Mesenchymal stem cell (in vitro differentiated cells and primary cell): Measurements from ENCODE around the gene PRR5.

Source experiments
- DNase-seq: peaks from one replicate; pipeline ENCODE4 v3.0.0-alpha.2; 2013
- H2AFZ ChIP-seq: one replicate; pipeline ENCODE4 v1.6.1; 2013; ENCODE audit warnings: low read depth, mild to moderate bottlenecking, control low read depth, inconsistent platforms, low read length, moderate library complexity
- H2AK5ac ChIP-seq: 2 replicates; pipeline ENCODE4 v1.6.1; 2013; ENCODE audit warnings: low read length, moderate library complexity, mild to moderate bottlenecking, inconsistent platforms; ENCODE audit not compliant: severe bottlenecking
- H2BK120ac ChIP-seq: one replicate; pipeline ENCODE4 v1.6.1; 2013; ENCODE audit warnings: low read depth, mild to moderate bottlenecking, inconsistent platforms, low read length, moderate library complexity
- H2BK12ac ChIP-seq, 2 experiments: one replicate each; pipeline ENCODE4 v1.6.1; 2013; ENCODE audit warnings: inconsistent platforms in 2 of 2, low read length in 2 of 2, mild to moderate bottlenecking in 2 of 2, moderate library complexity in 2 of 2, control low read depth in 1 of 2
- H2BK15ac ChIP-seq: one replicate; pipeline ENCODE4 v1.6.1; 2013; ENCODE audit warnings: mild to moderate bottlenecking, low read depth, inconsistent platforms; ENCODE audit not compliant: poor library complexity, severe bottlenecking
- H2BK5ac ChIP-seq: 2 replicates; pipeline ENCODE4 v1.6.1; 2013; ENCODE audit warnings: low read depth, mild to moderate bottlenecking, low read length, control low read depth, inconsistent platforms; ENCODE audit not compliant: poor library complexity, severe bottlenecking
- H3K14ac ChIP-seq, 2 experiments: one replicate each; pipeline ENCODE4 v1.6.1; 2013; ENCODE audit warnings: inconsistent platforms in 2 of 2, low read length in 2 of 2, control low read depth in 1 of 2, mild to moderate bottlenecking in 1 of 2, moderate library complexity in 1 of 2
- H3K18ac ChIP-seq, 2 experiments: one replicate each; pipeline ENCODE4 v1.6.1; 2013; ENCODE audit warnings: inconsistent platforms in 2 of 2, low read length in 2 of 2, control low read depth in 1 of 2, low read depth in 1 of 2, mild to moderate bottlenecking in 1 of 2
- H3K23ac ChIP-seq, 2 experiments: one replicate each; pipeline ENCODE4 v1.6.1; 2013; ENCODE audit warnings: inconsistent platforms in 2 of 2, low read length in 2 of 2, mild to moderate bottlenecking in 2 of 2, moderate library complexity in 2 of 2, control low read depth in 1 of 2
- H3K27ac ChIP-seq: 2 replicates; pipeline ENCODE4 v1.5.1; 2013; ENCODE audit warnings: mild to moderate bottlenecking, moderate library complexity, low read length, control low read depth, inconsistent platforms; ENCODE audit not compliant: poor library complexity, severe bottlenecking
- H3K27me3 ChIP-seq, 2 experiments: 2 replicates each; pipeline versions ENCODE4 v1.6.1 to v1.7.0; 2013; ENCODE audit warnings: low read length in 2 of 2, mild to moderate bottlenecking in 2 of 2, moderate library complexity in 2 of 2, control low read depth in 1 of 2, inconsistent platforms in 1 of 2; ENCODE audit not compliant: control insufficient read depth in 1 of 2, insufficient read depth in 1 of 2
- H3K36me3 ChIP-seq, 2 experiments: 2 replicates each; pipeline versions ENCODE4 v1.6.1 to v1.7.0; 2013; ENCODE audit warnings: low read length in 2 of 2, control low read depth in 1 of 2, inconsistent platforms in 1 of 2, low read depth in 1 of 2, mild to moderate bottlenecking in 1 of 2; ENCODE audit not compliant: insufficient read depth in 2 of 2, control insufficient read depth in 1 of 2
- H3K4ac ChIP-seq, 2 experiments: one replicate each; pipeline ENCODE4 v1.6.1; 2013; ENCODE audit warnings: inconsistent platforms in 2 of 2, low read length in 2 of 2, mild to moderate bottlenecking in 2 of 2, moderate library complexity in 2 of 2, control low read depth in 1 of 2, low read depth in 1 of 2
- H3K4me1 ChIP-seq: 2 replicates; pipeline ENCODE4 v1.6.1; 2013; ENCODE audit warnings: low read depth, low read length, control low read depth; ENCODE audit not compliant: control insufficient read depth, insufficient read depth
- H3K4me2 ChIP-seq: 2 replicates; pipeline ENCODE4 v1.6.1; 2013; ENCODE audit warnings: low read length, mild to moderate bottlenecking, inconsistent platforms; ENCODE audit not compliant: poor library complexity, severe bottlenecking
- H3K4me3 ChIP-seq, 2 experiments: 2 replicates each; pipeline versions ENCODE4 v1.5.1 to v1.7.0; 2013; ENCODE audit warnings: low read length in 2 of 2, mild to moderate bottlenecking in 2 of 2, control low read depth in 1 of 2, low read depth in 1 of 2; ENCODE audit not compliant: insufficient read depth in 1 of 2
- H3K79me1 ChIP-seq: replicated peaks from 2 replicates; pipeline ENCODE4 v1.6.1; 2013; ENCODE audit warnings: mild to moderate bottlenecking, control low read depth, low read length, inconsistent platforms; ENCODE audit not compliant: poor library complexity, severe bottlenecking
- H3K9ac ChIP-seq: 2 replicates; pipeline ENCODE4 v1.7.0; 2013; ENCODE audit warnings: mild to moderate bottlenecking, low read length, moderate library complexity
- H3K9me3 ChIP-seq: 2 replicates; pipeline ENCODE4 v1.7.0; 2013; ENCODE audit warnings: mild to moderate bottlenecking, low read length; ENCODE audit not compliant: control insufficient read depth
- H4K8ac ChIP-seq: one replicate; pipeline ENCODE4 v1.6.1; 2013; ENCODE audit warnings: inconsistent platforms, mild to moderate bottlenecking, low read length, moderate library complexity
- H4K91ac ChIP-seq: one replicate; pipeline ENCODE4 v1.6.1; 2013; ENCODE audit warnings: mild to moderate bottlenecking, low read length, inconsistent platforms
- WGBS: methylation state at CpG from one replicate; pipeline ENCODE4 v1.1.7; 2013; ENCODE audit warnings: mixed read lengths; 5-methylcytosine and 5-hydroxymethylcytosine counted together

The PRR5 gene

GRCh38 chr22:44704159-44705021 lies 2.4 kb downstream of the PRR5 start:
- Histone ChIP-seq H4K8ac (no peak overlapping the region), H3K9ac (no peak overlapping the region), H3K4me1 (peaks cover 52% of the 10 kb centered on the region), H3K27me3 (peaks cover 0 to 9% of the 10 kb centered on the region in 2 experiments), H2AFZ (no peak overlapping the region), H3K4ac (no peak overlapping the region), H2BK12ac (no peak overlapping the region), H3K27ac (no peak overlapping the region), H3K4me3 (no peak overlapping the region), H3K18ac (no peak overlapping the region), H3K4me2 (no peak overlapping the region), H2BK5ac (no peak overlapping the region), H2BK15ac (no peak overlapping the region), H3K23ac (no peak overlapping the region), H3K14ac (no peak overlapping the region), H2AK5ac (no peak overlapping the region), H3K9me3 (no peaks in the 10 kb centered on the region), H2BK120ac (no peak overlapping the region), H3K36me3 (peaks cover 0 to 32% of the 10 kb centered on the region in 2 experiments), H4K91ac (no peak overlapping the region), H3K79me1 (peaks cover 36% of the 10 kb centered on the region)
- WGBS, result 96% methylated on average over 16 of the region's 16 CpGs
- no peak for DNase-seq

DNA sequence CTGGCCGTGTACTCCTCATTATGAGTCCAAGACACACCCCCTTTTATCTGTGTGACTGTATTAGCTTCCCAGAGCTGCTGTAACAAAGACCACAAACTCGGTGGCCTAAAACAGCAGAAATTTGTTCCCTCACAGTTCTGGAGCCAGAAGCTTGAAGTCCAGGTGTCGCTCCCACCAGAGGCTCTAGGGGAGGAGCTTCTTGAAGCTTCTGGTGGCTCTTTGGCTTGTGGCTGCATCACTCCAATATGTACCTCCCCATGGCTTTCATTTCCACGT lies 3.0 kb downstream of the PRR5 start:
- Histone ChIP-seq H2BK5ac (no peak overlapping the region), H3K36me3 (peaks cover 0 to 36% of the 10 kb centered on the region in 2 experiments), H3K4me3 (no peak overlapping the region), H2AFZ (no peak overlapping the region), H3K9me3 (no peaks in the 10 kb centered on the region), H2BK12ac (no peak overlapping the region), H2BK15ac (no peak overlapping the region), H2BK120ac (no peak overlapping the region), H3K18ac (no peak overlapping the region), H3K79me1 (peaks cover 39% of the 10 kb centered on the region), H4K8ac (no peak overlapping the region), H2AK5ac (no peak overlapping the region), H3K4ac (no peak overlapping the region), H3K9ac (no peak overlapping the region), H4K91ac (no peak overlapping the region), H3K27ac (no peak overlapping the region), H3K27me3 (peaks cover 0 to 9% of the 10 kb centered on the region in 2 experiments), H3K23ac (no peak overlapping the region), H3K4me1 (peaks cover 49% of the 10 kb centered on the region), H3K14ac (no peak overlapping the region), H3K4me2 (no peak overlapping the region)
- 80% methylated on average over 4 of the region's 4 CpGs for WGBS
- no peak for DNase-seq

GRCh38 chr22:44706488-44706887 lies 4.5 kb downstream of the PRR5 start:
- Histone ChIP-seq H3K18ac (no peak overlapping the region), H2AK5ac (no peak overlapping the region), H3K79me1 (peaks cover 53% of the 10 kb centered on the region), H2BK5ac (no peak overlapping the region), H4K91ac (no peak overlapping the region), H3K4me1 (peaks cover 56% of the 10 kb centered on the region), H3K27ac (no peak overlapping the region), H3K4ac (no peak overlapping the region), H4K8ac (no peak overlapping the region), H3K23ac (no peak overlapping the region), H3K4me2 (no peak overlapping the region), H2BK120ac (no peak overlapping the region), H3K9ac (no peak overlapping the region), H3K9me3 (no peaks in the 10 kb centered on the region), H2BK15ac (no peak overlapping the region), H3K4me3 (no peak overlapping the region), H3K27me3 (peaks cover 0 to 9% of the 10 kb centered on the region in 2 experiments), H3K36me3 (peaks cover 0 to 40% of the 10 kb centered on the region in 2 experiments), H2AFZ (no peak overlapping the region), H2BK12ac (no peak overlapping the region), H3K14ac (no peak overlapping the region)
- WGBS, result 90% methylated on average over 4 of the region's 8 CpGs
- DNase-seq, result no peak

GRCh38 chr22:44707178-44707577 lies 5.2 kb downstream of the PRR5 start:
- peaks cover 0 to 9% of the 10 kb centered on the region in 2 experiments for H3K27me3 ChIP-seq
- H3K9me3 ChIP-seq, result no peaks in the 10 kb centered on the region
- no peak overlapping the region for H2AFZ ChIP-seq
- no peak overlapping the region for H2BK12ac ChIP-seq
- no peak overlapping the region for H3K18ac ChIP-seq
- H3K4me3 ChIP-seq, result no peak overlapping the region
- WGBS, result 94% methylated on average over 10 of the region's 10 CpGs
- peaks cover 0 to 41% of the 10 kb centered on the region in 2 experiments for H3K36me3 ChIP-seq
- no peak overlapping the region for H3K4me2 ChIP-seq
- H4K91ac ChIP-seq, result no peak overlapping the region
- H2BK15ac ChIP-seq, result no peak overlapping the region
- no peak overlapping the region for H3K4ac ChIP-seq
- peaks cover 55% of the 10 kb centered on the region for H3K4me1 ChIP-seq
- H3K23ac ChIP-seq, result no peak overlapping the region
- no peak overlapping the region for H2BK120ac ChIP-seq
- no peak overlapping the region for H3K27ac ChIP-seq
- H3K9ac ChIP-seq, result no peak overlapping the region
- no peak overlapping the region for H2BK5ac ChIP-seq
- H4K8ac ChIP-seq, result no peak overlapping the region
- H3K14ac ChIP-seq, result no peak overlapping the region
- H2AK5ac ChIP-seq, result no peak overlapping the region
- DNase-seq, result no peak
- peaks cover 58% of the 10 kb centered on the region for H3K79me1 ChIP-seq
